Measurements from ENCODE around the gene RSU1. TPM values are rescaled to one million over a fixed set of nuclear protein-coding genes. Genes with fewer than 3 reads are reported as not detected.

RSU1 gene
- total RNA-seq, 4 donors from 2014 or later, result 40.5 to 95.4 (median 65.2) TPM

GRCh38 chr10:16626697-16627096 lies 190.5 kb downstream of the RSU1 start:
- Histone ChIP-seq H3K9me3 (no peaks in the 10 kb centered on the region), H3K27ac (no peak overlapping the region), H3K36me3 (no peaks in the 10 kb centered on the region), H3K4me1 (no peaks in the 10 kb centered on the region), H3K4me3 (no peak overlapping the region), H3K27me3 (no peaks in the 10 kb centered on the region)
- intact Hi-C loops (cut with DNase I; ENCODE audit: low total_unique reads), result no loop called here
- DNase-seq, result no peak
- TF ChIP-seq POLR2A (IDR thresholded peaks at IDR 0.05) (no peak), CTCF (IDR thresholded peaks at IDR 0.05) (no peak)

- TF ChIP-seq CTCF (IDR thresholded peaks at IDR 0.05) (no peak), POLR2A (IDR thresholded peaks at IDR 0.05) (no peak)
- DNase-seq, result no peak
- H3K9me3 ChIP-seq, result no peaks in the 10 kb centered on the region
- intact Hi-C loops (cut with DNase I; ENCODE audit: low total_unique reads), result no loop called here
- no peak overlapping the region for H3K27ac ChIP-seq
- no peaks in the 10 kb centered on the region for H3K4me1 ChIP-seq
- H3K27me3 ChIP-seq, result no peaks in the 10 kb centered on the region
- no peaks in the 10 kb centered on the region for H3K36me3 ChIP-seq
- H3K4me3 ChIP-seq, result no peak overlapping the region
These were observed 204.3 kb downstream of the RSU1 start for GRCh38 chr10:16612981-16613355.

- Histone ChIP-seq H3K9me3 (no peaks in the 10 kb centered on the region), H3K27ac (no peak overlapping the region), H3K4me3 (no peak overlapping the region), H3K36me3 (no peaks in the 10 kb centered on the region), H3K27me3 (no peaks in the 10 kb centered on the region), H3K4me1 (no peaks in the 10 kb centered on the region)
- intact Hi-C loops (cut with DNase I; ENCODE audit: low total_unique reads), result no loop called here
- no peak for TF ChIP-seq POLR2A (IDR thresholded peaks at IDR 0.05)
- TF ChIP-seq CTCF (IDR thresholded peaks at IDR 0.05), result no peak
- DNase-seq, result no peak
These were observed 204.9 kb downstream of the RSU1 start for GRCh38 chr10:16612115-16612980.

- no peak overlapping the region for H3K4me3 ChIP-seq
- H3K36me3 ChIP-seq, result no peaks in the 10 kb centered on the region
- H3K9me3 ChIP-seq, result no peaks in the 10 kb centered on the region
- TF ChIP-seq POLR2A (IDR thresholded peaks at IDR 0.05), result no peak
- TF ChIP-seq CTCF (IDR thresholded peaks at IDR 0.05), result no peak
- no peaks in the 10 kb centered on the region for H3K27me3 ChIP-seq
- no peaks in the 10 kb centered on the region for H3K4me1 ChIP-seq
- H3K27ac ChIP-seq, result no peak overlapping the region
- no peak for DNase-seq
- intact Hi-C loops (cut with DNase I; ENCODE audit: low total_unique reads), result no loop called here
These were observed 206.2 kb downstream of the RSU1 start for GRCh38 chr10:16611037-16611436.

GRCh38 chr10:16609211-16609610 lies 208.0 kb downstream of the RSU1 start:
- Histone ChIP-seq H3K9me3 (no peaks in the 10 kb centered on the region), H3K4me3 (no peak overlapping the region), H3K36me3 (no peaks in the 10 kb centered on the region), H3K4me1 (no peaks in the 10 kb centered on the region), H3K27me3 (no peaks in the 10 kb centered on the region), H3K27ac (no peak overlapping the region)
- intact Hi-C loops (cut with DNase I; ENCODE audit: low total_unique reads), result no loop called here
- DNase-seq, result no peak
- no peak for TF ChIP-seq CTCF (IDR thresholded peaks at IDR 0.05)

Data from uterus (tissue), 4 donors.